Subcutaneous abdominal adipose tissue (tissue), 5 donors: ENCODE results near the gene RNASEH2A.
"Not testable (repeated sequence)": the region's sequence is repeated elsewhere in the genome, so short reads cannot be mapped to it uniquely, and the experiment has no call there.

Source experiments
- H3K27ac ChIP-seq: one replicate; pipeline ENCODE4 v1.7.0; 2013; ENCODE audit warnings: low read depth, mild to moderate bottlenecking, inconsistent platforms, low read length, moderate library complexity
- H3K27me3 ChIP-seq, 5 donors: one replicate each; pipeline ENCODE4 v1.7.0; 2013; ENCODE audit warnings: low read length in 5 of 5, inconsistent platforms in 1 of 5; ENCODE audit not compliant: control insufficient read depth in 5 of 5, insufficient read depth in 4 of 5
- H3K36me3 ChIP-seq, 5 donors: one replicate each; pipeline ENCODE4 v1.7.0; 2013; ENCODE audit warnings: low read length in 5 of 5; ENCODE audit not compliant: control insufficient read depth in 5 of 5, insufficient read depth in 5 of 5
- H3K4me1 ChIP-seq, 5 donors: one replicate each; pipeline ENCODE4 v1.7.0; 2013; ENCODE audit warnings: low read length in 5 of 5, mild to moderate bottlenecking in 3 of 5, moderate library complexity in 1 of 5; ENCODE audit not compliant: control insufficient read depth in 5 of 5, insufficient read depth in 5 of 5
- H3K4me3 ChIP-seq, 5 donors: one replicate each; pipeline ENCODE4 v1.7.0; 2013; ENCODE audit warnings: low read length in 5 of 5, low read depth in 1 of 5
- H3K9ac ChIP-seq, 5 donors: one replicate each; pipeline ENCODE4 v1.7.0; 2013; ENCODE audit warnings: low read length in 5 of 5, mild to moderate bottlenecking in 4 of 5, moderate library complexity in 3 of 5
- H3K9me3 ChIP-seq, 5 donors: one replicate each; pipeline ENCODE4 v1.7.0; 2013; ENCODE audit warnings: low read length in 5 of 5; ENCODE audit not compliant: control insufficient read depth in 5 of 5
- donor health status: healthy.
- donor health status: healthy.
- donor health status: healthy.
- donor health status: healthy.
- donor health status: healthy.

RNASEH2A gene

DNA sequence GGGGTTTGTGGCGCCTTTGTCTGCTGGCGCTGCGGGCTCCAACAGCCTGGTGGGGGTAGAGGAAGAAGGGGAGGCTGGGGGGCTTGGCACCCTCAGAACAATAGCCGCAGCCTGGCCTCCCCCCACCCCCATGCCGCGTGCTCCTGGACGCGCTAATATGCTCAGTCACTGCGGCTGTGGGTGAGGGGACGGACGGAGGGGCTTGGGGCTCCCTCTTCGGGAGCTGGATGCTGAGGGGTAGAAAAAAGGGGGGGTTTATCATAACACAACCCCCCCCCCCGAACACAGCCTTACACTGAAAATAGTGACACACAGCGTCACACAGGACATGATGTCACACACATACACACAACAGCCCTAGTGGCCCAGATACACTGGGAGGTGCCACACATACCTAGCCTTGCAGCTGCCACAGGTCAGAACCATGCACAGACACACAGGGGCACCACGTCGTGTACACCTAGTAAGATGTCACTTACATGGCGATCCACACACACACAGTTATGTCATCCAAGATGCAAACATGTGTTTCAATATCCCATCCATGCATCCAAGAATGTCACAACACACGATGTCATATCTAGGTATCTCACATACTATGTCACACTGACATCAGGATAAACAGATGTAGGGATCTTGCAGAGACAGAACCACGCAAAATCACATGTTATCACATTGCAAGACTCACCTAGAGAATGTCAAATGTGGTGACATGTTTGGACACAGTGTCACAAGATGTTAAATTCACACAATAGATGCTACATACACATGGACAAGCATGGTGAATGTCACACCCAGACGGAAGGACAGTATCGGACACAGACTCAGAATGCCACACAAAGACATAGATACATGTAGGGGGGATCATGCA is 32.7 kb downstream of the RNASEH2A start:
- Histone ChIP-seq H3K36me3 (no peaks in the 10 kb centered on the region), H3K4me1 (peaks cover 0 to 28% (median 19%) of the 10 kb centered on the region in 5 donors), H3K4me3 (no peak overlapping the region), H3K27ac (no peak overlapping the region), H3K9me3 (no peaks in the 10 kb centered on the region), H3K9ac (no peak overlapping the region), H3K27me3 (peaks cover 37 to 87% (median 79%) of the 10 kb centered on the region in 5 donors)

- H3K27ac ChIP-seq, result no peak overlapping the region
- H3K27me3 ChIP-seq, result peaks cover 31 to 79% (median 69%) of the 10 kb centered on the region in 5 donors
- peak overlapping the region in 1 of 5 donors; percentile 20 for H3K4me3 ChIP-seq
Measured at GRCh38 chr19:12840091-12841079, 34.0 kb downstream of the RNASEH2A start.

DNA sequence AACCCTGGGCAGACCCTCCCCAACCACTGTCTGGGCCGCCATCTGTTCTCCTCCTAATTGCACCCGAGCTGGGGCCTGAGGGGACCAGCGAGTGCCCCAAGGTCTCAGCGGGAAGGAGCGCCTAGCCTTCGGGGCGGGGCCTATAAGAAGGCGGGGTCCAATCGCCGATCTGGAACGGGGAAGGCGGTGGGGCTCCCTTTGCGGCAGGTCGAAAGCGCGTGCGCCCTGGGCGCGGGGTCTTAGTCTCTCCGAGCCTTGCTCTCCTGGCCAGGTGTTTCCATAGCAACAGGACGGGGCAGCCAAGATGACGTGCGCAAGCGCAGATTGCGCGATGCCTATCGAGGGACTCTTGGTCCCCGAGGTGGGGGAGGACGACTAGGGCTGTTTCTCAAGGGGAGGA is 34.7 kb downstream of the RNASEH2A start:
- Histone ChIP-seq H3K36me3 (no peaks in the 10 kb centered on the region), H3K4me1 (peaks cover 0 to 24% (median 13%) of the 10 kb centered on the region in 5 donors), H3K9ac (no peak overlapping the region), H3K4me3 (peak overlapping the region in 1 of 5 donors; percentile 49), H3K9me3 (no peaks in the 10 kb centered on the region), H3K27ac (no peak overlapping the region), H3K27me3 (peaks cover 25 to 72% (median 64%) of the 10 kb centered on the region in 5 donors)

More at GRCh38 chr19:12840091-12841079, 34.0 kb downstream of the RNASEH2A start:
- H3K9ac ChIP-seq, result no peak overlapping the region
- no peaks in the 10 kb centered on the region for H3K9me3 ChIP-seq
- peaks cover 0 to 24% (median 16%) of the 10 kb centered on the region in 5 donors for H3K4me1 ChIP-seq
- no peaks in the 10 kb centered on the region for H3K36me3 ChIP-seq

GRCh38 chr19:12842511-12842910 is 36.1 kb downstream of the RNASEH2A start:
- H3K36me3 ChIP-seq, result no peaks in the 10 kb centered on the region
- peaks cover 0 to 29% (median 17%) of the 10 kb centered on the region in 5 donors for H3K4me1 ChIP-seq
- H3K27me3 ChIP-seq, result peaks cover 22 to 60% (median 60%) of the 10 kb centered on the region in 5 donors
- H3K9me3 ChIP-seq, result no peaks in the 10 kb centered on the region
- no peak overlapping the region for H3K27ac ChIP-seq
- H3K4me3 ChIP-seq, result no peak overlapping the region
- H3K9ac ChIP-seq, result no peak overlapping the region

GRCh38 chr19:12843328-12843727 is 36.9 kb downstream of the RNASEH2A start:
- H3K27me3 ChIP-seq, result peaks cover 22 to 55% (median 54%) of the 10 kb centered on the region in 5 donors

DNA sequence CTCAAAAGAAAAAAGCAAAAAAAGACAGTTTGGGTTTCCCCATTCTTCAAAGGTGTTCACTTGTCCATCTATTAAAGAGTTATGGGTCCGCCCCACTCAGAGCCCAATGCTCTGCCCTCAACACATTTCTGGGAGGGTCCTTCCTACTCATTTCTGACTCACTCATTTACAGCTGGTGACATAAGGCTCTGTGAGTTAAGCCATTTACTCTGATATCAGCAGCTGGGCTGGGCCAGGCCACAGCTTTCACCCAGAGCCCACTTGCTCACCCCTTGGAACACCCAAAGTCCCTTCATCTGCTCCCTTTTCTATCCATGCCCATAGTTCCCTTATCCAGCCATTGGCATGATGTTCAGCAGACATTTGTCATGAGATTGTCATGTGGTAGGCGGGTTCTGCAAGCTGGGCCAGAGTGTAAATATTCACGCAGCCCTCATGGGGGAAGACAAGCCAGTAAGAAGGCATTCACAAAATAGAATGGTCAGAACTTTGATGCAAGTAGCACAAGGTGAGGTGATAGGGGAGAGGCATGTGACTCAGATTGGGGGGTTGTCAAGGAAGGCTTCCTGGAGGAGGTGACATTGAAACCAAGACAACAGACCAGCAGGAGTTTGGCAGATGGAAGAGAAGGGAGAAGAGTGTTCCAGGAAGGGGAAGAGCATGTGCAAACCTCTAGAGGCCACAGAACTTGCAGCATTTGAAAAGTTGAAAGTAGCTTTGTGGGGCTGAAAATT is 37.8 kb downstream of the RNASEH2A start:
- no peak overlapping the region for H3K9ac ChIP-seq
- H3K9me3 ChIP-seq, result no peaks in the 10 kb centered on the region
- no peaks in the 10 kb centered on the region for H3K36me3 ChIP-seq
- H3K4me1 ChIP-seq, result peaks cover 0 to 22% (median 13%) of the 10 kb centered on the region in 5 donors
- no peak overlapping the region for H3K27ac ChIP-seq
- no peak overlapping the region for H3K4me3 ChIP-seq
- H3K27me3 ChIP-seq, result peaks cover 22 to 51% (median 48%) of the 10 kb centered on the region in 5 donors

More at GRCh38 chr19:12843328-12843727, 36.9 kb downstream of the RNASEH2A start:
- Histone ChIP-seq H3K9me3 (no peaks in the 10 kb centered on the region), H3K4me3 (no peak overlapping the region), H3K36me3 (no peaks in the 10 kb centered on the region), H3K4me1 (peaks cover 0 to 30% (median 19%) of the 10 kb centered on the region in 5 donors), H3K27ac (no peak overlapping the region), H3K9ac (no peak overlapping the region)

DNA sequence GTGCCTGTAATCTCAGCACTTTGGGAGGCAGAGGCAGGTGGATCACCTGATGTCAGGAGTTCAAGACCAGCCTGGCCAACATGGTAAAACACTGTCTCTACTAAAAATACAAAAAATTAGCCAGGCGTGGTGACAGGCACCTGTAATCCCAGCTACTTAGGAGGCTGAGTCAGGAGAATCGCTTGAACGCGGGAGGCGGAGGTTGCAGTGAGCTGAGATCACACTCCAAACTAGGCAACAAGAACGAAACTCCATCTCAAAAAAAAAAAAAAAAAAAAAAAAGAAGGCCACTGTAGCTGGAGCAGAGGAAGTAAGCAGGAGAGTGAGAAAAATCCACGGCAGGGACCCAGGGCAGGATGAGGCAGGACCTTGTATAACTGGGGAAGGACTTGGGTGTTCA is 40.2 kb downstream of the RNASEH2A start:
- not testable (repeated sequence) for H3K4me3 ChIP-seq, H3K36me3 ChIP-seq, H3K9ac ChIP-seq, H3K27ac ChIP-seq, H3K9me3 ChIP-seq
- H3K4me1 ChIP-seq, result peaks cover 0 to 10% (median 9%) of the 10 kb centered on the region in 5 donors
- H3K27me3 ChIP-seq, result peaks cover 5 to 27% (median 24%) of the 10 kb centered on the region in 5 donors

DNA sequence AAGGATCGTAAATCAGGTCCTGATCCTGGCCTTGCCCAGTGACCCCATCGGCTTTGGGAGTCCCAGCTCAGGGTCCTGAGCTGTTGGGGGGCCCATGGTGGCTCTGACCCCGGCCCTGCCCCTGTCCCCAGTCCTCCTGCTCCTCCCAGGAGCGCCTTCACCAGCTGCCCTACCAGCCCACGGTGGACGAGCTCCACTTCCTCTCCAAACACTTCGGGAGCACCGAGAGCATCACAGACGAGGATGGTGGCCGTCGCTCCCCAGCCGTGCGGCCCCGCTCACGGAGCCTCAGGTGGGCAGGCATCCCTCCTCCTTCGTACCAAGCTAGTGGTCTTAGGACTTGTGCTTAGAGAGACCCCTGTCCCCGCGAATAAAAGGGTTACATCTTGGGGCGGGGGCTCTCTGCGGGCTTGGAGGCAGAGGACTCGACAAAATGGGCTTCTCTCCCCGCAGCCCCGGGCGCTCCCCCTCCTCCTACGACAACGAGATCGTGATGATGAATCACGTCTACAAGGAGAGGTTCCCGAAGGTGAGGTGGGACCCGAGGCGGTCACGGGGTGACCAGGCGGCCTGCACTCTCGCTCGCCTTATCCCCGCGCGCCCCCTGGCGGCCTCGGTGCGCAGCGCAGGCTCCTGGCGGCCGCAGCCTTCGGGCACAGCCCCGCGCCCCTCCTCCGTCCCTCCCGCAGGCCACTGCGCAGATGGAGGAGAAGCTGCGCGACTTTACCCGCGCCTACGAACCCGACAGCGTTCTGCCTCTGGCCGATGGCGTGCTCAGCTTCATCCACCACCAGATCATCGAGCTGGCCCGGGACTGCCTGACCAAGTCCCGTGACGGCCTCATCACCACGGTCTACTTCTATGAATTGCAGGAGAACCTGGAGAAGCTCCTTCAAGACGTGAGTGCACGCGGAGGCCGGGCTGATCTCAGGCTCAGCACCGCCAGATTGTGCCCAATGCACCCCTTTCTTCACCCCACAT is 41.1 kb downstream of the RNASEH2A start:
- Histone ChIP-seq H3K36me3 (no peaks in the 10 kb centered on the region), H3K9me3 (no peaks in the 10 kb centered on the region), H3K9ac (peak overlapping the region in 1 of 5 donors; percentile 28), H3K27me3 (peaks cover 3 to 22% (median 17%) of the 10 kb centered on the region in 5 donors), H3K27ac (no peak overlapping the region), H3K4me3 (peak overlapping the region in 3 of 5 donors; percentile 22 to 60 (median 46)), H3K4me1 (peaks cover 0 to 10% (median 9%) of the 10 kb centered on the region in 5 donors)
